CD14-positive monocyte (primary cell): Measurements from ENCODE around the gene KCNH1. TPM values are rescaled to one million over a fixed set of nuclear protein-coding genes. Genes with fewer than 3 reads are reported as not detected.

Source experiments
- DNase-seq, 3 donors: peaks; one replicate each; pipeline ENCODE4 v3.0.0-alpha.2; 2011 to 2022
- H2AFZ ChIP-seq: 2 replicates; pipeline ENCODE4 v1.6.0; 2012; ENCODE audit warnings: mild to moderate bottlenecking, low read depth, low read length, inconsistent platforms; ENCODE audit not compliant: insufficient read depth, poor library complexity, severe bottlenecking
- H3K27ac ChIP-seq, 2 donors: 1 replicate in 1 of 2; 2 replicates in 1 of 2; pipeline ENCODE4 v1.5.1; 2012 to 2013; ENCODE audit warnings: low read length in 2 of 2, control low read depth in 1 of 2, inconsistent platforms in 1 of 2, low read depth in 1 of 2, mild to moderate bottlenecking in 1 of 2
- H3K27me3 ChIP-seq, 2 donors: one replicate each; pipeline versions ENCODE4 v1.6.0 to v1.6.1; 2011 to 2013; ENCODE audit warnings: low read length in 2 of 2; ENCODE audit not compliant: control insufficient read depth in 2 of 2, insufficient read depth in 2 of 2
- H3K36me3 ChIP-seq, 2 donors: replicated peaks in 1 of 2; 1 replicate in 1 of 2; 2 replicates in 1 of 2; pipeline versions ENCODE4 v1.5.1 to v1.6.1; 2012 to 2013; ENCODE audit warnings: low read length in 2 of 2, control low read depth in 1 of 2, inconsistent platforms in 1 of 2, mild to moderate bottlenecking in 1 of 2; ENCODE audit not compliant: insufficient read depth in 2 of 2, control insufficient read depth in 1 of 2
- H3K4me1 ChIP-seq, 2 donors: 1 replicate in 1 of 2; 2 replicates in 1 of 2; pipeline versions ENCODE4 v1.5.1 to v1.6.1; 2012 to 2013; ENCODE audit warnings: low read length in 2 of 2, control low read depth in 1 of 2, inconsistent platforms in 1 of 2, mild to moderate bottlenecking in 1 of 2, moderate library complexity in 1 of 2; ENCODE audit not compliant: insufficient read depth in 2 of 2, control insufficient read depth in 1 of 2
- H3K4me2 ChIP-seq: replicated peaks from 2 replicates; pipeline ENCODE3; 2012; ENCODE audit warnings: low read length, moderate library complexity, mild to moderate bottlenecking; ENCODE audit not compliant: poor library complexity, severe bottlenecking; ENCODE audit errors: extremely low read depth
- H3K4me3 ChIP-seq, 3 experiments: fragments of 200-600 bp in 1 of 3; sonication (generic) in 1 of 3; replicated peaks in 1 of 3; 1 replicate in 2 of 3; 2 replicates in 1 of 3; pipeline ENCODE4 v1.5.1; 2011 to 2013; ENCODE audit warnings: low read length in 3 of 3, mild to moderate bottlenecking in 3 of 3, control low read depth in 2 of 3, low read depth in 2 of 3, inconsistent platforms in 1 of 3, moderate library complexity in 1 of 3
- H3K79me2 ChIP-seq: 2 replicates; pipeline ENCODE4 v1.6.0; 2012; ENCODE audit warnings: mild to moderate bottlenecking, control low read depth, inconsistent platforms, low read length, moderate library complexity; ENCODE audit not compliant: insufficient read depth
- H3K9ac ChIP-seq: 2 replicates; pipeline ENCODE4 v1.6.0; 2017; ENCODE audit warnings: low read length, mild to moderate bottlenecking; ENCODE audit not compliant: insufficient read depth, poor library complexity, severe bottlenecking
- H3K9me3 ChIP-seq, 2 donors: replicated peaks in 1 of 2; 1 replicate in 1 of 2; 2 replicates in 1 of 2; pipeline versions ENCODE4 v1.5.1 to v1.6.1; 2012 to 2013; ENCODE audit warnings: low read length in 2 of 2, control low read depth in 1 of 2; ENCODE audit not compliant: control insufficient read depth in 1 of 2, insufficient read depth in 1 of 2
- H4K20me1 ChIP-seq: 2 replicates; pipeline ENCODE4 v1.6.0; 2012; ENCODE audit warnings: mild to moderate bottlenecking, low read length, control low read depth, moderate library complexity; ENCODE audit not compliant: insufficient read depth
- H3K27ac Mint-ChIP-seq, 7 donors: one replicate each; pipeline ENCODE4 v1.8.0; 2020; ENCODE audit warnings: mild to moderate bottlenecking in 7 of 7, mixed read lengths in 7 of 7, moderate library complexity in 6 of 7, inconsistent platforms in 2 of 7
- H3K27me3 Mint-ChIP-seq, 3 donors: one replicate each; pipeline ENCODE4 v1.8.0; 2021 to 2022; ENCODE audit warnings: low read depth in 3 of 3, mild to moderate bottlenecking in 3 of 3, mixed read lengths in 3 of 3, moderate library complexity in 3 of 3, inconsistent platforms in 1 of 3
- H3K36me3 Mint-ChIP-seq, 2 donors: one replicate each; pipeline ENCODE4 v1.8.0; 2020; ENCODE audit warnings: mixed read lengths in 2 of 2, inconsistent platforms in 1 of 2, mild to moderate bottlenecking in 1 of 2
- H3K4me1 Mint-ChIP-seq: one replicate; pipeline ENCODE4 v1.8.0; 2020; ENCODE audit warnings: mild to moderate bottlenecking, mixed read lengths
- H3K4me3 Mint-ChIP-seq, 2 donors: one replicate each; pipeline ENCODE4 v1.8.0; 2020; ENCODE audit warnings: mild to moderate bottlenecking in 2 of 2, mixed read lengths in 2 of 2, moderate library complexity in 1 of 2
- H3K9me3 Mint-ChIP-seq, 7 donors: one replicate each; pipeline ENCODE4 v1.8.0; 2020 to 2022; ENCODE audit warnings: mixed read lengths in 7 of 7, mild to moderate bottlenecking in 6 of 7, moderate library complexity in 6 of 7, inconsistent platforms in 2 of 7
- WGBS: methylation state at CpG from one replicate; pipeline ENCODE4 v1.1.5; 2013; ENCODE audit warnings: missing lambda C conversion rate; ENCODE audit not compliant: insufficient coverage; 5-methylcytosine and 5-hydroxymethylcytosine counted together
- intact Hi-C, 2 donors: fragments of 100-400 bp; cut with micrococcal nuclease; formaldehyde crosslinking; loops; one replicate each; pipeline versions ENCODE4 v1.15.0 to v1.15.1; 2023
- polyA plus RNA-seq, 3 donors: library from polyadenylated mRNA; depleted of rRNA in 1 of 3; unstranded in 2 of 3; stranded (reverse) in 1 of 3; fragments of 300-500 nt in 2 of 3; fragments of >200 nt in 1 of 3; fragmentation: Illumina TruSeq in 2 of 3; gene quantifications; 1 replicate in 2 of 3; 2 replicates in 1 of 3; pipeline ENCODE4 v1.2.3, GENCODE V29; 2012 to 2021
- TF ChIP-seq, protein P1 (sequence below): fragments of 200-600 bp; IDR thresholded peaks from one replicate; pipeline ENCODE4 v1.8.0; 2022; ENCODE audit warnings: antibody characterized with exemption, mild to moderate bottlenecking

KCNH1 gene
- polyA plus RNA-seq, 3 donors, result not detected

DNA sequence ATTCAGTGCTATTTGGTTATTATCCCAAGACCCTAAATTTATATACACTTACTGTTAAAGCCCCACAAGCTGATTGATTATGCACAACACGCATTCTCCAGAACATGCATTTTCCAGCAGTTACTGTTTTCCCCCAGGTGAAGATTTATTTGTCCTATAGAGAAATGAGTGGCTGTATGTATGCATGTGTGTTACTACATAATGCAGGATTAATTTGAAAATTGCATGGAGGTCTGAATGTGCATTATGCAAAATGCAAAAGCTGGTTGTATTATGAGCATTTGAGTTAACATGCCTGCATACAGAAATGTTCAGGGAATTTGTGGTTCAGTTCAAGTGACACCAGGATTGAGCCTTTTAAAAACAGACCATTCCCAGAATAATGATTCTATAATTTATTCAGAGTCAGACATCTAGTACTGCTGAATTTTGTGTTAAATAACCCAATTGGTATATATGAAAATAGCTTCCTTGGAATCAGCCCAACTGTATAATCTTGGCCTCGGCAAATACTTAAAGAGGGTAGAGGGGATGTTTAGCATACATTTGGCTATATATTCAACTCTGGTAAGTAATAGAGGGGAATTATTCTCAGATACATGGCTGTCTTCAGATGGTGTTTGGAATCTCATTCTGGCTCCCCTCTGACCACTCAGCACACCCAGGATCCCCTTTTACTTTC lies 485.2 kb downstream of the KCNH1 start:
- Mint-ChIP-seq H3K4me3 (no peak overlapping the region), H3K9me3 (peaks cover under 1 to 4% (median 2%) of the 10 kb centered on the region in 7 donors), H3K27ac (no peak overlapping the region), H3K27me3 (no peaks in the 10 kb centered on the region), H3K36me3 (no peaks in the 10 kb centered on the region), H3K4me1 (no peaks in the 10 kb centered on the region)
- H3K4me2 ChIP-seq, result no peak overlapping the region
- TF ChIP-seq, protein P1, sequence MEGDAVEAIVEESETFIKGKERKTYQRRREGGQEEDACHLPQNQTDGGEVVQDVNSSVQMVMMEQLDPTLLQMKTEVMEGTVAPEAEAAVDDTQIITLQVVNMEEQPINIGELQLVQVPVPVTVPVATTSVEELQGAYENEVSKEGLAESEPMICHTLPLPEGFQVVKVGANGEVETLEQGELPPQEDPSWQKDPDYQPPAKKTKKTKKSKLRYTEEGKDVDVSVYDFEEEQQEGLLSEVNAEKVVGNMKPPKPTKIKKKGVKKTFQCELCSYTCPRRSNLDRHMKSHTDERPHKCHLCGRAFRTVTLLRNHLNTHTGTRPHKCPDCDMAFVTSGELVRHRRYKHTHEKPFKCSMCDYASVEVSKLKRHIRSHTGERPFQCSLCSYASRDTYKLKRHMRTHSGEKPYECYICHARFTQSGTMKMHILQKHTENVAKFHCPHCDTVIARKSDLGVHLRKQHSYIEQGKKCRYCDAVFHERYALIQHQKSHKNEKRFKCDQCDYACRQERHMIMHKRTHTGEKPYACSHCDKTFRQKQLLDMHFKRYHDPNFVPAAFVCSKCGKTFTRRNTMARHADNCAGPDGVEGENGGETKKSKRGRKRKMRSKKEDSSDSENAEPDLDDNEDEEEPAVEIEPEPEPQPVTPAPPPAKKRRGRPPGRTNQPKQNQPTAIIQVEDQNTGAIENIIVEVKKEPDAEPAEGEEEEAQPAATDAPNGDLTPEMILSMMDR, result no peak
- H4K20me1 ChIP-seq, result no peaks in the 10 kb centered on the region
- H3K9ac ChIP-seq, result no peak overlapping the region
- H3K27me3 ChIP-seq, result no peaks in the 10 kb centered on the region
- no peak overlapping the region for H2AFZ ChIP-seq
- no peak for DNase-seq
- H3K9me3 ChIP-seq, result peaks cover 2% of the 10 kb centered on the region in 2 donors
- no CpG with 5 or more reads among the region's 2 CpGs for WGBS
- no peaks in the 10 kb centered on the region for H3K4me1 ChIP-seq
- H3K79me2 ChIP-seq, result no peaks in the 10 kb centered on the region
- no peaks in the 10 kb centered on the region for H3K36me3 ChIP-seq
- intact Hi-C loops, result no loop called here
- H3K4me3 ChIP-seq, result no peak overlapping the region
- H3K27ac ChIP-seq, result no peak overlapping the region

DNA sequence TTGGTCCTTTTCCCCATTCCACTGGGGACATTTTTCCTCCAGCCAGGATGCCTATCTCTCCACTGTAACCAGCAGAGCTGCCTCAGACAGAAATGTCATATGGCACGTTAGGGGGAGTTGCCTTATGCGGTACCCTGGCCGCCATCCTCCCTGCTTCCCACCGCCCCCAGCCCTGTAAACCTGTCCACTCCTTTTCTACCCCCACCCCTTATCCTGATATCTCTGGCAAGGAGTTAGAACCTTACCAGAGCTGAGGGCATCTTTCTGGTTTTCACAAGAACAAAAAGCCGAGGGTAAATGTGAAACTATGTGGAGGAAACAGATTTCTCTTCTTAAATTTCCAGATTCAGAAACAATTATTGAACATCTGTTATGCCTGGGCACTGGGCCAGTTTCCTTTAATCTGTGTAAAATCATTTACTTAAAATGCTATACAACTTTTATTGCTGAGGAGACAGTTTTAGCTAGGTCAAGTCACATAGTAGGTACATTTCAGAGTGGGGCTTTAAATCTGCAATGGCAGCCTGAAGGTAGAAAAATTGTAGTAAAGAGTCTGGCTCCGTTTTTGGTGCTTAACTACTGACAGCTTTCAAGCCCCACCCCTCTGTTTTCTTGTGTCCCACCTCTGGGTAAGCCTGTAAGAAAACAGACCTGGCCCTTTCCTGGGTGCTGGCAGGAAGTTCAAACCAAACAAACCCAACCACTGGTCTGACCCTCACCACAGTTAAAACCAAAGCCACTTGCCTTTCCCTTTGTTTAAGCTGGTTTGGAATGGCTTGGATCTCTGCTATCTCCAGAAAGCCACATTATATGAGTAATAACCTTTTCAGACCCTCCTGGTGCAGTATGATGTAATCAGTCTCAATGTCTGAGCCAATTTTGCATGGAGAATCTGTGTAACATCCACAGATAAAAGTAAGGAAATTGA lies 486.3 kb downstream of the KCNH1 start:
- no peaks in the 10 kb centered on the region for H3K79me2 ChIP-seq
- H3K27me3 Mint-ChIP-seq, result no peaks in the 10 kb centered on the region
- no peaks in the 10 kb centered on the region for H3K4me1 ChIP-seq

More for the DNA sequence above, 486.3 kb downstream of the KCNH1 start:
- no peaks in the 10 kb centered on the region for H3K4me1 Mint-ChIP-seq
- intact Hi-C loops, result no loop called here
- no peak overlapping the region for H3K4me3 Mint-ChIP-seq
- Histone ChIP-seq H3K9me3 (no peaks in the 10 kb centered on the region), H3K9ac (no peak overlapping the region), H3K27ac (no peak overlapping the region), H4K20me1 (no peaks in the 10 kb centered on the region), H2AFZ (no peak overlapping the region), H3K36me3 (no peaks in the 10 kb centered on the region), H3K4me3 (no peak overlapping the region), H3K27me3 (no peaks in the 10 kb centered on the region), H3K4me2 (no peak overlapping the region)
- WGBS, result no CpG with 5 or more reads among the region's 6 CpGs
- peaks cover 0 to 2% (median 0%) of the 10 kb centered on the region in 7 donors for H3K9me3 Mint-ChIP-seq
- no peak for DNase-seq
- H3K27ac Mint-ChIP-seq, result no peak overlapping the region
- H3K36me3 Mint-ChIP-seq, result no peaks in the 10 kb centered on the region
- TF ChIP-seq, protein P1, result no peak
